Left hindlimb (tissue), 1 donor: ENCODE results near the gene HBG2.
"Not testable (repeated sequence)": the region's sequence is repeated elsewhere in the genome, so short reads cannot be mapped to it uniquely, and the experiment has no call there.

Experiments
- DNase-seq: peaks from one replicate; pipeline ENCODE4 v3.0.0-alpha.2; 2018

Gene HBG2

GRCh38 chr11:5280582-5281102 is 26.1 kb upstream of the HBG2 start:
- peak; percentile 34 for DNase-seq

DNA sequence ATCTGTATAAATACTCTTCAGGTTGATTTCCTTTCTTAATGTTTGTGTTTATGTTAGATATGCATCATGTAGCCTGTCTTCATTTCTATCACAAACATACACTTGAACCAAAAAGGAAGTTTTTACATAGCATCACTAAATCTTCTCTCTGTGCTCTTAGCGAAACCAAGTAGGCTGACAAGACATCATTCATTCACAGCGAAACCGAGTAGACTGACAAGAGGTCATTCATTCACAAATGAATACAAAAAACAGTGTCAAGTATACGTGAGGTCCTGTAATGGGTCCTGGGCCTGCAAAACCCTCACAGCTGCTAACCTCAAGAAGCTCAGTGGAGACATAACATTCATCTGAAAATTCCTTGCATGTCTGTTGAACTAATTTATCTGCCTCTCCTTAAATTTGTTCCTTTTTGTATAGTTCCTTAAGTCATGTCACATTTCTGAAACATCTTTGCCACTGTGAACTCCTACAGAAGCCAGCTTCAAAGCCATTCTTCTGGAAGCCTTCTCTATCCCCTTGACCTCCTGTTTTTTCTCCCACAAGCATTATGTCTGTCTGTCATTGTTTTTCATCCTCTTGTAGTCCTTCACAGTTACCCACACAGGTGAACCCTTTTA is 25.0 kb upstream of the HBG2 start:
- no peak for DNase-seq

DNA sequence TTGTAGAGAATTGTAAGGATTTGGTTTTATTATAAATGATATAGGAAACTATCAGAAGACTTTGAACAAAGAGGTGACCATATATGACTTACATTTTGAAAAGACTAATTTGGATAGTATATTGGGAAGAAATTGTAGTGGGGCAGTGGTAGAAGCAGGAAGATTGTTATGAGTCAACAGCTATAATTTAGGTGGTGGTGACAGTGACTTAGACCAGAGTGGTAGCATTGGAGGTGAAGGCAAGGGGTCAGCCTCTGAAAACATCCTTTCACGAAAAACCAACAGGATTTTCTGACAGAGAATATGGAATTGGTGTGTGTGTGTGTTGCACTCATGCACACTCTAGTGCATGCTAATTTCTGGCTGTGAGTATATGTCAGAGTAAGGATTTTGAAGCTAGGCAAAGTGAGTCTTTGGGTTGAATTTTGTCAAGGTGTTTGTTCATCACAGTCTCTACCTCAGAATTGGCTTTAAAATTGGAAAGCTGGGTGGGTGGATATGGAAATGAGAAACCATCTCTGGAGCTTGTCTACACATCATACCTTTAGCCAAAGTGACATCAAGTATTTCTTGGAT is 23.3 kb upstream of the HBG2 start:
- DNase-seq, result no peak

- DNase-seq, result no peak
Measured at GRCh38 chr11:5276697-5277096, 22.1 kb upstream of the HBG2 start.

DNA sequence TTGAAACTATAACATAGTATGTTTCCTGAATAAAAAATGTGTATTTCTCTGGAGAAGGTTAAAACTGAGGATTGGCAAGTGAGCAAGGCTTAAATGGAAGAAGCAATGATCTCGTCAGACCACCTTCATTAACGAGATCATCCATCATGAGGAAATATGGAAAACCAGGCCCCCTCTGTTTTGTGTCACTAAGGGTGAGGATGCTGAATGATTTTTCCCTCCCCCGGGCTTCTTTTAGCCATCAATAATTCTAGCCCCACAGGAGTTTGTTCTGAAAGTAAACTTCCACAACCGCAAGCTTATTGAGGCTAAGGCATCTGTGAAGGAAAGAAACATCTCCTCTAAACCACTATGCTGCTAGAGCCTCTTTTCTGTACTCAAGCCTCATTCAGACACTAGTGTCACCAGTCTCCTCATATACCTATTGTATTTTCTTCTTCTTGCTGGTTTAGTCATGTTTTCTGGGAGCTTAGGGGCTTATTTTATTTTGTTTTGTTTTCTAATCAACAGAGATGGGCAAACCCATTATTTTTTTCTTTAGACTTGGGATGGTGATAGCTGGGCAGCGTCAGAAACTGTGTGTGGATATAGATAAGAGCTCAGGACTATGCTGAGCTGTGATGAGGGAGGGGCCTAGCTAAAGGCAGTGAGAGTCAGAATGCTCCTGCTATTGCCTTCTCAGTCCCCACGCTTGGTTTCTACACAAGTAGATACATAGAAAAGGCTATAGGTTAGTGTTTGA is 21.0 kb upstream of the HBG2 start:
- DNase-seq, result no peak

DNA sequence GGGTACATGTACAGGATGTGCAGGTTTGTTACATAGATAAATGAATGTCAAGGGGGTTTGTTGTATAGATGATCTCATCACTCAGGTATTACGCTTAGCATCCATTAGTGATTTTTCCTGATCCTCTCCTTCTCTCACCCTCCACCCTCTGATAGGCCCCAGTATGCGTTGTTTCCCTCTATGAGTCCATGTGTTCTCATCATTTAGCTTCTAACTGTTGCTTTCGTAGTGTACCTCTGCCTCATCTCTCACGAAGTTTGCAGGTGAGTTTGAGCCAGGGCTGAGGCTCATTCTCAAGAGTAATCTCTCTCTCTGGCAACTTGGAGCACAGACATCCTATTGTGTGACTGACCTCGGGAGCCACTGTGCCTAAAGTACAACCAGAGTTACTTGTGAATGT is 19.8 kb upstream of the HBG2 start:
- no peak for DNase-seq

DNA sequence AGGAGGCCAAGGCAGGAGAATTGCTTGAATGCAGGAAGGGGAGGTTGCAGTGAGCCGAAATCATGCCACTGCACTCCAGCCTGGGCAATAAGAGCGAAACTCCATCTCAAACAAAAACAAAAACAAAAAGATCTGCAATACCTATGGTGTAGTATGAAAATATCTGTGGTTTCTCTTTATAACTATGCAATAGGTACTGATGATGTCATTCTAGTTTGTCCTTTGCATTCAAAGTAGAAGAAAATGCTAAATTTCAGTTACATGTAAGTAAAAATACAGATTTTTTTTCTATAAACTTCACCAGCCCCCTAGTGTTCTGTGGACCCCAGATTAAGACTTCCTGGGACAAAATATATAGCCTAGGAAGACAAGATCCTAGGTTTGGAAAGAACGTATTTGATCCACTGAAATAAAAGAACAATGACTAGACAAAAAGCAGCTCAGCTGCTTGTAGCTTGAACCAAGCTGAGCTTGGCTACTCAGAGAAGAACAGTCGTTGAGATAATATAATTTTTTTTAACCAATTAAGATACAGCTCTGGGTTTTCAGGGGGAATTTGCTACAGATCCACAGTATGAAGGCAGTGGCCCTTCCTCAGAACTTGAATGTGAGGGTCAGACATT is 17.9 kb upstream of the HBG2 start:
- DNase-seq, result no peak

GRCh38 chr11:5269715-5270147 is 15.2 kb upstream of the HBG2 start, which contains the start of gene HBE1:
Gene HBE1 (minus strand): TSS chr11:5269945. CDS start chr11:5269890, 55 bp downstream.
- no peak for DNase-seq

DNA sequence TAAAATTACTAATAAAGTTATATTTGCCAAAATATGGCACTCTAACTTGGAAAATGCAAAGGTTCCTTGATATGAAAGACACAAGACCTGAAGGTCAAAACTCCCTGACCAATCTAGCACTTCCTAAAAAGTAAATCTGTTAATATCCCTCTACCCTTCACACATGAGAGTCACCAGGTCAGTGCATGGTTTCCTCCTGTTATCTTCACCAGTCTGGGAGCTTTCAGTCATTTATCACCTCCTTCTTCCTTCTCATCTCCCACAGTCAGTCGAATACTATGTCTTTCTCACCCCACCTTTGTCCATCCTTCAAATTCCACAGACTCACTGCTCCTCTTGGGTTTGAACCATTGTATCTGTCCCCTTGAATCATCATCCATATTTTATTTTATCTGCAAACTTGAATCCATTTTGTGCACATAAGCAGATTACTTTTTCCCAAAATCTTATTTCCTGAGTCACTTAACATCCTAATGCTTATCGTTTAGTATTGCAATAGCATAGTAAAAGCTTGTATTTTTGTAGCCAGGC is 12.5 kb upstream of the HBG2 start:
- DNase-seq, result no peak

- no peak for DNase-seq
Measured at GRCh38 chr11:5266609-5267008, 12.0 kb upstream of the HBG2 start.

GRCh38 chr11:5265832-5266231 is 11.3 kb upstream of the HBG2 start:
- no peak for DNase-seq

GRCh38 chr11:5258543-5259262 is 4.1 kb upstream of the HBG2 start:
- DNase-seq, result no peak

GRCh38 chr11:5257296-5257695 is 2.7 kb upstream of the HBG2 start:
- no peak for DNase-seq

DNA sequence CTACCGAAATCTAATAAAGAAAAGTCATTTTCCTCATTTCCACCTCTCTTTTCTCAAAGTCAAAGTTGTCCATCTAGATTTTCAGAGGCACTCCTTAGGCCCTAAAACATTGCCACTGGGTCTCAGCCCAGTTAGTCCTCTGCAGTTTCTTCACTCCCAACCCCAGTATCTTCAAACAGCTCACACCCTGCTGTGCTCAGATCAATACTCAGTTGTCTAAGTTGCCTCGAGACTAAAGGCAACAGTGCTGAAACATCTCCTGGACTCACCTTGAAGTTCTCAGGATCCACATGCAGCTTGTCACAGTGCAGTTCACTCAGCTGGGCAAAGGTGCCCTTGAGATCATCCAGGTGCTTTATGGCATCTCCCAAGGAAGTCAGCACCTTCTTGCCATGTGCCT is 558 bp downstream of the HBG2 start:
- not testable (repeated sequence) for DNase-seq

DNA sequence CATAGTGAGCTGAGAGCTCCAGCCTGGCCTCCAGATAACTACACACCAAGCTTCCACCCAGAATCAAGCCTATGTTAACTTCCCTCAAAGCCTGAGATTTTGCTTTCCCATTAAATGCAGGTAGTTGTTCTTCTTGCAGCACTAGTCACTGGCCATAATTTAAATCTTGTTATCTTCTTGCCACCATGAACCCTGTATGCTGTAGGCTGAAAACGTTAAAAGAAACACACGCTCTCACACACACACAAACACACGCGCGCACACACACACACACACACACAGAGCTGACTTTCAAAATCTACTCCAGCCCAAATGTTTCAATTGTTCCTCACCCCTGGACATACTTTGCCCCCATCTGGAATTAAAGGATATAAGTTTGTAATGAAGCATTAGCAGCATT is 1.1 kb downstream of the HBG2 start:
- DNase-seq, result not testable (repeated sequence)

- no peak for DNase-seq
Measured at GRCh38 chr11:5252919-5253265, 1.7 kb downstream of the HBG2 start.

DNA sequence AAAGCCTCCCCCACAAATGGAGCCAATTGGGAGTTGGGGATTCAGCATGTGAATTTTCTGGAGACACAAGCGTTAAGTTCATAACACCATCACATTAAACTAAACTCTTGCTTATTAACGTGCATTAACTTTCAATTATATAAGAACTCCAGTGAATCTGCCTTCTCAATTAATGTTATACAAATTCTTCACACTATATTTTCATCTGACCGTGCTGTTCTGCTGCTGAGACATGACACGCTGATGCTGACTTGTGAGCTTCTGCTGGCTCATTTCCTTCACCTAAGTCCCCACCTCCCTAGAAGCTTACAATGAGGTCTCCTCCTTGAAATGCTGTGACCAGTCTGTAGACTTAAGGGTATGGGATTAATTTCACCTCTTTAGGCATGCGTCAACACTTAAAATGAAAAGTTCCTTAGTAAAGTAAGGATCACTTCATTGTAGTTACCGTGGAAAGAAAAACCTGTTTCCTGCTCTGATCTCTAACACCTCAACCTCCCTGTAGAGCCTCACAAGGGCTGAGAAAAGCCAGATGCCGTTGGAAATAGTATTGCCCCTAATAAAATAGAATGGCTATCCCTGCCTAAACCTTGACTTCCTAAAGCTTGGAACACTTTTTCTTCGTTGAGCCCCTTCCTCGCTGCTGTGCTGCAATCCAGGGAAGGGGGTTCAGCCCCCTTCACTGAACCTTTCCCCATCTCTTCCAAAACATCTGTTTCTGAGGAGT is 2.2 kb downstream of the HBG2 start:
- DNase-seq, result no peak

GRCh38 chr11:5251746-5252145 is 2.8 kb downstream of the HBG2 start:
- no peak for DNase-seq

GRCh38 chr11:5250543-5251204 is 3.9 kb downstream of the HBG2 start:
- no peak for DNase-seq

DNA sequence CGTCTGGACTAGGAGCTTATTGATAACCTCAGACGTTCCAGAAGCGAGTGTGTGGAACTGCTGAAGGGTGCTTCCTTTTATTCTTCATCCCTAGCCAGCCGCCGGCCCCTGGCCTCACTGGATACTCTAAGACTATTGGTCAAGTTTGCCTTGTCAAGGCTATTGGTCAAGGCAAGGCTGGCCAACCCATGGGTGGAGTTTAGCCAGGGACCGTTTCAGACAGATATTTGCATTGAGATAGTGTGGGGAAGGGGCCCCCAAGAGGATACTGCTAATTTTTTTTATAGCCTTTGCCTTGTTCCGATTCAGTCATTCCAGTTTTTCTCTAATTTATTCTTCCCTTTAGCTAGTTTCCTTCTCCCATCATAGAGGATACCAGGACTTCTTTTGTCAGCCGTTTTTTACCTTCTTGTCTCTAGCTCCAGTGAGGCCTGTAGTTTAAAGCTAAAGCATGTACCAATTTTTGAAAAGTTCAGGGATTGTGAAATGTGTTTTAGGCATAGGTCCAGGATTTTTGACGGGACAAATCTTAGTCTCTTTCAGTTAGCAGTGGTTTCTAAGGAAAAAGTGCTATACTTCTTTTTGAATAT is 4.7 kb downstream of the HBG2 start, which contains the start of gene HBG1:
Gene HBG1, minus strand, starts transcription at position 51 of the 590 bp plus-strand sequence. CDS start 53 bp downstream, outside the sequence.
- DNase-seq, result not testable (repeated sequence)

GRCh38 chr11:5248498-5248897 is 6.1 kb downstream of the HBG2 start:
- DNase-seq, result not testable (repeated sequence)
